ENCODE data around the gene KDM1B.
"Not testable (repeated sequence)": the region's sequence is repeated elsewhere in the genome, so short reads cannot be mapped to it uniquely, and the experiment has no call there.

KDM1B gene

DNA sequence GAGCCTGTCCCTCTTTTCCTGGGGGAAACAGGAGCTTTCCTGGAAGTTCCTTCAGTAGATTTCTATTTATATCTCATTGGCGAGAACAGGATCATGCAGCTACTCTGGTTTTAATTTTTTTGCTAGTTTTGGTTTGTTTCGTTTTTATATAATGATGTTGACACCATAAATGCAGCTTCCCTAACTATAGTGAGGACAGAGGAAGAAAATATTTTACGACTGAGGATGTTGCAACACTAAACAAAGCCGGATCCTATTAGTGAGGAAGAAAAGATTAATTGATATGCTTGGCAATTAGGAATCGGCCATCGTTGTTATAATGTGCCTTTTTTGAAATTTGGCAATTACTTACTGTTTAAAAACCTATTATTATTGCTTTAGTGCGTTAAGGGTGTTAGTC is 16.6 kb downstream of the KDM1B start:
- Histone ChIP-seq H3K36me3 (ENCODE audit: control insufficient read depth in 2 of 2, insufficient read depth in 1 of 2, low read length in 2 of 2) (peaks cover 24 to 27% of the 10 kb centered on the region in 2 experiments), H3K27ac (ENCODE audit: extremely low read depth, low read depth, low read length) (no peak overlapping the region), H3K4me1 (ENCODE audit: control insufficient read depth, insufficient read depth, low read length) (no peaks in the 10 kb centered on the region), H3K9me3 (ENCODE audit: control insufficient read depth, insufficient read depth, low read depth, low read length) (no peaks in the 10 kb centered on the region), H3K4me3 (ENCODE audit: low read depth, low read length) (no peak overlapping the region)
- ChIA-PET CTCF (interaction anchor here (0.5 to 0.6 kb wide), 2 partner anchors 152 to 338 kb away, joined by 4 to 5 read pairs; no protein-coding TSS in a partner anchor), POLR2A (no interaction called here)
- no peak for TF ChIP-seq ZNF2 (tag by site-specific recombination; IDR thresholded peaks at IDR 0.05)
- TF ChIP-seq SP2 (tag by site-specific recombination; IDR thresholded peaks at IDR 0.05) = no peak
- TF ChIP-seq, protein P1, sequence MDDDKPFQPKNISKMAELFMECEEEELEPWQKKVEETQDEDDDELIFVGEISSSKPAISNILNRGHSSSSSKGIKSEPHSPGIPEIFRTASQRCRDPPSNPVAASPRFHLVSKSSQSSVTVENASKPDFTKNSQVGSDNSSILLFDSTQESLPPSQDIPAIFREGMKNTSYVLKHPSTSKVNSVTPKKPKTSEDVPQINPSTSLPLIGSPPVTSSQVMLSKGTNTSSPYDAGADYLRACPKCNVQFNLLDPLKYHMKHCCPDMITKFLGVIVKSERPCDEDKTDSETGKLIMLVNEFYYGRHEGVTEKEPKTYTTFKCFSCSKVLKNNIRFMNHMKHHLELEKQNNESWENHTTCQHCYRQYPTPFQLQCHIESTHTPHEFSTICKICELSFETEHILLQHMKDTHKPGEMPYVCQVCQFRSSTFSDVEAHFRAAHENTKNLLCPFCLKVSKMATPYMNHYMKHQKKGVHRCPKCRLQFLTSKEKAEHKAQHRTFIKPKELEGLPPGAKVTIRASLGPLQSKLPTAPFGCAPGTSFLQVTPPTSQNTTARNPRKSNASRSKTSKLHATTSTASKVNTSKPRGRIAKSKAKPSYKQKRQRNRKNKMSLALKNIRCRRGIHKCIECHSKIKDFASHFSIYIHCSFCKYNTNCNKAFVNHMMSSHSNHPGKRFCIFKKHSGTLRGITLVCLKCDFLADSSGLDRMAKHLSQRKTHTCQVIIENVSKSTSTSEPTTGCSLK (tag by site-specific recombination; IDR thresholded peaks at IDR 0.05) = no peak
- no peak for TF ChIP-seq ZNF302 (tag by site-specific recombination; IDR thresholded peaks at IDR 0.05; ENCODE audit: low read depth)
- no peak for TF ChIP-seq ZNF677 (tag by site-specific recombination; IDR thresholded peaks at IDR 0.05)
- TF ChIP-seq ZNF660 (tag by site-specific recombination; IDR thresholded peaks at IDR 0.05) = no peak
- no peak for TF ChIP-seq ZNF239 (tag by site-specific recombination; IDR thresholded peaks at IDR 0.05)
- TF ChIP-seq ZNF621 (tag by site-specific recombination; IDR thresholded peaks at IDR 0.05) = no peak
- TF ChIP-seq ZBTB21 (tag by site-specific recombination; IDR thresholded peaks at IDR 0.05) = no peak
- TF ChIP-seq ZNF654 (tag by site-specific recombination; IDR thresholded peaks at IDR 0.05; ENCODE audit: low read depth) = no peak
- no peak for TF ChIP-seq ZNF473 (tag by site-specific recombination; IDR thresholded peaks at IDR 0.05)
- TF ChIP-seq GLI2 (tag by site-specific recombination; IDR thresholded peaks at IDR 0.05; ENCODE audit: borderline replicate concordance, low read depth) = no peak
- TF ChIP-seq ZNF266 (tag by site-specific recombination; IDR thresholded peaks at IDR 0.05; ENCODE audit: low read depth) = no peak

DNA sequence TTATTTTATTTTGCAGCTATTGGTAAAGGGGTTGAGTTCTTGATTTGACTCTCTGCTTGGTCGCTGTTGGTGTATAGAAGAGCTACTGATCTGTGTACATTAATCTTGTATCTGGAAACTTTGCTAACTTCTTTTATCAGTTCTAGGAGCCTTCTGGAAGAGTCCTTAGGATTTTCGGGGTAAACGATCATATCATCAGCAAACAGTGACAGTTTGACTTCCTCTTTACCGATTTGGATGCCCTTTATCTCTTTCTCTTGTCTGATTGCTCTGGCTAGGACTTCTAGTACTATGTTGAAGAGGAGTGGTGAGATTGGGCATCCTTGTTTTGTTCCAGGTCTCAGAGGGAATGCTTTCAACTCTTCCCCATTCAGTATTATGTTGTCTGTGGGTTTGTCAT is 21.0 kb downstream of the KDM1B start:
- POLR2A ChIA-PET; CTCF ChIA-PET; H3K36me3 ChIP-seq (ENCODE audit: control insufficient read depth in 2 of 2, insufficient read depth in 1 of 2, low read length in 2 of 2); H3K27ac ChIP-seq (ENCODE audit: extremely low read depth, low read depth, low read length); H3K4me3 ChIP-seq (ENCODE audit: low read depth, low read length); H3K9me3 ChIP-seq (ENCODE audit: control insufficient read depth, insufficient read depth, low read depth, low read length); H3K4me1 ChIP-seq (ENCODE audit: control insufficient read depth, insufficient read depth, low read length): not testable (repeated sequence)

DNA sequence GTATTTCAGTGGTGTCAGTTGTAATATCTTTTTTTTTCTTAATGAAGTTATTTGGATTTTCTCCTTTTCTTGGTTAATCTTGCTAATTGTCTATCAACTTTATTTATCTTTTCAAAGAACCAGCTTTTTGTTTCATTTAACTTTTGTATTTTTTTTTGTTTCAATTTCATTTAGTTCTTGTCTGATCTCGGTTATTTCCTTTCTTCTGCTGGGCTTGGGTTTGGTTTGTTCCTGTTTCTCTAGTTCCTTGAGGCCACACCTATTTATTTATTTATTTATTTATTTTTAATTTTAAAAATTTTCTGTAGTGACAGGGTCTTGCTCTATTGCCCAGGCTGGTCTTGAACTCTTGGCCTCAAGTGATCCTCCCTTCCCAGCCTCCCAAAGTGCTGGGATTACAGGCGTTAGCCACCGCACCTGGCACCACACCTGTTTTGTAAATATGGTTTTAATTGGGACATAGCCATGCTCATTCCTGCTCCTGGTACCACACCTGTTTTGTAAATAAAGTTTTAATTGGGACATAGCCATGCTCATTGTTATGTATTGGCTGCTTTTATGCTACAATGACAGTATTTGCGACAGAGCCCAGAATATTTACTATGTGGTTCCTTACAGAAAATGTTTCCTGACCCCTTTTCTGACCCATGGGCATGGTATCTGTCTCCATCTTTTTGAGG is 22.2 kb downstream of the KDM1B start:
- ChIA-PET CTCF (no interaction called here), POLR2A (no interaction called here)
- H3K27ac ChIP-seq (ENCODE audit: extremely low read depth, low read depth, low read length) = no peak overlapping the region
- no peaks in the 10 kb centered on the region for H3K9me3 ChIP-seq (ENCODE audit: control insufficient read depth, insufficient read depth, low read depth, low read length)
- no peaks in the 10 kb centered on the region for H3K4me1 ChIP-seq (ENCODE audit: control insufficient read depth, insufficient read depth, low read length)
- peaks cover 5 to 8% of the 10 kb centered on the region in 2 experiments for H3K36me3 ChIP-seq (ENCODE audit: control insufficient read depth in 2 of 2, insufficient read depth in 1 of 2, low read length in 2 of 2)
- TF ChIP-seq KLF1 (tag by site-specific recombination; IDR thresholded peaks at IDR 0.05) (no peak), KLF9 (tag by site-specific recombination; IDR thresholded peaks at IDR 0.05; ENCODE audit: low read depth) (no peak), ZNF621 (tag by site-specific recombination; IDR thresholded peaks at IDR 0.05) (no peak), HOXC10 (CRISPR knock-in tag; IDR thresholded peaks at IDR 0.05) (no peak), ZBTB20 (tag by site-specific recombination; IDR thresholded peaks at IDR 0.05) (no peak), ZNF133 (tag by site-specific recombination; IDR thresholded peaks at IDR 0.05) (no peak), ZNF837 (tag by site-specific recombination; IDR thresholded peaks at IDR 0.05) (no peak), ZNF768 (tag by site-specific recombination; IDR thresholded peaks at IDR 0.05) (no peak), ZNF19 (tag by site-specific recombination; IDR thresholded peaks at IDR 0.05; ENCODE audit: low read depth) (no peak)
- TF ChIP-seq, protein P2, sequence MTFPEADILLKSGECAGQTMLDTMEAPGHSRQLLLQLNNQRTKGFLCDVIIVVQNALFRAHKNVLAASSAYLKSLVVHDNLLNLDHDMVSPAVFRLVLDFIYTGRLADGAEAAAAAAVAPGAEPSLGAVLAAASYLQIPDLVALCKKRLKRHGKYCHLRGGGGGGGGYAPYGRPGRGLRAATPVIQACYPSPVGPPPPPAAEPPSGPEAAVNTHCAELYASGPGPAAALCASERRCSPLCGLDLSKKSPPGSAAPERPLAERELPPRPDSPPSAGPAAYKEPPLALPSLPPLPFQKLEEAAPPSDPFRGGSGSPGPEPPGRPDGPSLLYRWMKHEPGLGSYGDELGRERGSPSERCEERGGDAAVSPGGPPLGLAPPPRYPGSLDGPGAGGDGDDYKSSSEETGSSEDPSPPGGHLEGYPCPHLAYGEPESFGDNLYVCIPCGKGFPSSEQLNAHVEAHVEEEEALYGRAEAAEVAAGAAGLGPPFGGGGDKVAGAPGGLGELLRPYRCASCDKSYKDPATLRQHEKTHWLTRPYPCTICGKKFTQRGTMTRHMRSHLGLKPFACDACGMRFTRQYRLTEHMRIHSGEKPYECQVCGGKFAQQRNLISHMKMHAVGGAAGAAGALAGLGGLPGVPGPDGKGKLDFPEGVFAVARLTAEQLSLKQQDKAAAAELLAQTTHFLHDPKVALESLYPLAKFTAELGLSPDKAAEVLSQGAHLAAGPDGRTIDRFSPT (tag by site-specific recombination; IDR thresholded peaks at IDR 0.05) = no peak
- no peak overlapping the region for H3K4me3 ChIP-seq (ENCODE audit: low read depth, low read length)
